ENCODE data around the gene MAST2.
A peak's percentile ranks its signal among the peaks of the same experiment; 100 is the strongest.
"Not testable (repeated sequence)": the region's sequence is repeated elsewhere in the genome, so short reads cannot be mapped to it uniquely, and the experiment has no call there.

MAST2 gene

GRCh38 chr1:45895406-45895805 is 92.0 kb downstream of the MAST2 start:
- DNase-seq: no peak

GRCh38 chr1:45906883-45907282 is 103.5 kb downstream of the MAST2 start:
- no peak for DNase-seq

GRCh38 chr1:45908611-45909140 is 105.3 kb downstream of the MAST2 start:
- no peak for DNase-seq

GRCh38 chr1:45911634-45912033 is 108.2 kb downstream of the MAST2 start:
- DNase-seq: no peak

- peak in 2 of 3 donors; percentile 3 to 5 for DNase-seq
Measured at GRCh38 chr1:45913183-45913683, 109.8 kb downstream of the MAST2 start.

- no peak for DNase-seq
Measured at GRCh38 chr1:45913731-45914501, 110.5 kb downstream of the MAST2 start.

GRCh38 chr1:45914836-45915235 is 111.4 kb downstream of the MAST2 start:
- DNase-seq: no peak

- DNase-seq: no peak
Measured at GRCh38 chr1:45922374-45922773, 119.0 kb downstream of the MAST2 start.

GRCh38 chr1:45922813-45923212 is 119.4 kb downstream of the MAST2 start:
- no peak for DNase-seq

GRCh38 chr1:45923343-45923742 is 119.9 kb downstream of the MAST2 start:
- no peak for DNase-seq

GRCh38 chr1:45924736-45925135 is 121.3 kb downstream of the MAST2 start:
- DNase-seq: no peak

GRCh38 chr1:45925728-45926287 is 122.4 kb downstream of the MAST2 start:
- no peak for DNase-seq

- DNase-seq: no peak
Measured at GRCh38 chr1:45926330-45926729, 122.9 kb downstream of the MAST2 start.

- DNase-seq: not testable (repeated sequence)
Measured at GRCh38 chr1:45927231-45927915, 124.0 kb downstream of the MAST2 start.

- DNase-seq: no peak
Measured at GRCh38 chr1:45928486-45929205, 125.2 kb downstream of the MAST2 start.

GRCh38 chr1:45929257-45929687 is 125.9 kb downstream of the MAST2 start:
- DNase-seq: peak; percentile 55 to 63 (median 61)

- DNase-seq: no peak
Measured at GRCh38 chr1:45930258-45931150, 127.1 kb downstream of the MAST2 start.

- DNase-seq: not testable (repeated sequence)
Measured at GRCh38 chr1:45932205-45932604, 128.8 kb downstream of the MAST2 start.

- DNase-seq: no peak
Measured at GRCh38 chr1:45934947-45935346, 131.5 kb downstream of the MAST2 start.

GRCh38 chr1:45938029-45938428 is 134.6 kb downstream of the MAST2 start:
- no peak for DNase-seq

GRCh38 chr1:45942411-45942810 is 139.0 kb downstream of the MAST2 start:
- DNase-seq: no peak

- DNase-seq: no peak
Measured at GRCh38 chr1:45943185-45943584, 139.8 kb downstream of the MAST2 start.

Measured in suppressor macrophage treated with lipopolysaccharide for 1 hour (primary cell).